PC-3 (cell line): ENCODE results near the gene PACRG. TPM values are rescaled to one million over a fixed set of nuclear protein-coding genes. Genes with fewer than 3 reads are reported as not detected.
A peak's percentile ranks its signal among the peaks of the same experiment; 100 is the strongest.

Experiments
- ATAC-seq: fragments of 200-7000 bp; cut with Tn5 transposase; 2 replicates; pipeline ENCODE4 v1.9.1; 2020; ENCODE audit warnings: mild to moderate bottlenecking, moderate library complexity
- BruUV-seq: library from RNA; stranded (reverse); fragments of 400-500 nt; replicated peaks from 2 replicates; lab custom pipeline; 2021; lab: Mats Ljungman, UMichigan
- CTCF ChIA-PET: fragments of 300-600 bp; sonication (Branson Sonifier 250); formaldehyde crosslinking; loops from one replicate; lab custom pipeline; 2022; ENCODE audit warnings: antibody characterized with exemption; lab: Charles Lee
- POLR2A ChIA-PET: fragments of 300-600 bp; sonication (Branson Sonifier 250); formaldehyde crosslinking; loops from one replicate; lab custom pipeline; 2022; ENCODE audit warnings: antibody characterized with exemption; ENCODE audit not compliant: unreplicated experiment; lab: Charles Lee
- DNase-seq: peaks from one replicate; pipeline ENCODE4 v3.0.0-alpha.2; 2015
- H2AFZ ChIP-seq: fragments of 300-600 bp; sonication (generic); 2 replicates; pipeline ENCODE4 v1.6.0; 2016; ENCODE audit warnings: antibody characterized with exemption, low read length
- H3F3A ChIP-seq: fragments of 300-600 bp; sonication (generic); one replicate; pipeline ENCODE4 v1.6.0; 2017; ENCODE audit warnings: antibody characterized with exemption, low read length, control low read depth, mild to moderate bottlenecking; ENCODE audit not compliant: unreplicated experiment
- H3K27ac ChIP-seq: fragments of 300-600 bp; sonication (generic); 2 replicates; pipeline ENCODE4 v1.5.1; 2016; ENCODE audit warnings: mild to moderate bottlenecking, low read length
- H3K27me3 ChIP-seq: fragments of 300-600 bp; sonication (generic); 2 replicates; pipeline ENCODE4 v1.6.1; 2016; ENCODE audit warnings: low read length, mixed read lengths
- H3K36me3 ChIP-seq: fragments of 300-600 bp; sonication (generic); 2 replicates; pipeline ENCODE4 v1.6.1; 2016; ENCODE audit warnings: low read depth, mixed run types, low read length, mixed read lengths
- H3K4me1 ChIP-seq: fragments of 300-600 bp; sonication (generic); 2 replicates; pipeline ENCODE4 v1.5.1; 2016; ENCODE audit warnings: low read length; ENCODE audit not compliant: insufficient read depth
- H3K4me2 ChIP-seq: fragments of 300-600 bp; sonication (generic); 2 replicates; pipeline ENCODE4 v1.6.0; 2016; ENCODE audit warnings: low read length
- H3K4me3 ChIP-seq: fragments of 300-600 bp; sonication (generic); 2 replicates; pipeline ENCODE4 v1.5.1; 2016; ENCODE audit warnings: mild to moderate bottlenecking, low read length, mixed read lengths
- H3K79me2 ChIP-seq: fragments of 300-600 bp; sonication (generic); 2 replicates; pipeline ENCODE4 v1.6.1; 2017; ENCODE audit warnings: low read length, mixed read lengths
- H3K9ac ChIP-seq: fragments of 300-600 bp; sonication (generic); 2 replicates; pipeline ENCODE4 v1.6.0; 2016; ENCODE audit warnings: mild to moderate bottlenecking, low read length
- H3K9me2 ChIP-seq: fragments of 300-600 bp; sonication (generic); replicated peaks from 2 replicates; pipeline ENCODE4 v1.6.1; 2016; ENCODE audit warnings: mixed run types, low read length, mixed read lengths
- H3K9me3 ChIP-seq: fragments of 300-600 bp; sonication (generic); 2 replicates; pipeline ENCODE4 v1.6.1; 2016; ENCODE audit warnings: low read length, mixed read lengths
- H4K20me1 ChIP-seq: fragments of 300-600 bp; sonication (generic); 2 replicates; pipeline ENCODE4 v1.6.1; 2016; ENCODE audit warnings: low read length, mixed read lengths
- EZH2 ChIP-seq: fragments of 300-600 bp; sonication (generic); IDR thresholded peaks from one replicate; pipeline ENCODE4 v1.6.1; 2017; ENCODE audit warnings: antibody characterized with exemption, mild to moderate bottlenecking, low read length; ENCODE audit not compliant: unreplicated experiment
- EZH2phosphoT487 ChIP-seq: fragments of 300-600 bp; sonication (generic); IDR thresholded peaks from 2 replicates; pipeline ENCODE4 v1.6.1; 2018; ENCODE audit warnings: mild to moderate bottlenecking, antibody characterized with exemption, low read length, borderline replicate concordance
- intact Hi-C: fragments of 100-400 bp; cut with micrococcal nuclease; formaldehyde crosslinking; loops from 2 replicates; pipeline ENCODE4 v1.9.0; 2023
- total RNA-seq: library from RNA; depleted of rRNA; stranded (reverse); fragments of >200 nt; gene quantifications from 2 replicates; pipeline ENCODE4 v1.2.3, GENCODE V29; 2014
- TF ChIP-seq, protein P1 (sequence below): fragments of 300-600 bp; sonication (generic); conservative IDR thresholded peaks from 2 replicates; pipeline ENCODE4 v1.5.1; 2017; ENCODE audit warnings: antibody characterized with exemption, low read depth, mild to moderate bottlenecking, low read length

PACRG gene
- total RNA-seq, 1 experiment from 2014 or later, result not detected

DNA sequence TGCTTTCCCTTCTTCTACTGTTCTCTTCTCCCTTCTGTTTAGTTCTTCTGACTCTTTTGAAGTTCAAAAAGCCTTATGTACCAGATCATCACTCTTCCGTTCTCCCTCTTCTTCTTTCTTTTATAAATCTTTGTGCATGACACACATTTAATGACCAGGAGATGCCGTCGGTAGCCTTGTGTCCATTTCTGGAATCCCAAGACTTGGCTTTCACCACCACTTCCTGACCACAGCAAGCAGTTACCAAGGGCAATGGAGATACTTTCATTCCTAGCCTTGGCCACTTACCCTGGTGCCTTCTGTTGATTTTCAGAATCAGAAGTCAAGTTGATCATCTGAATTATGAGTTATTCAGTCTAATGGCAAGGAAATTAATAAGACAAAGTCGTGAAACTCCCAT is 418.3 kb downstream of the PACRG start:
- no peak for ATAC-seq
- H3K27me3 ChIP-seq, result peaks cover 14% of the 10 kb centered on the region
- no peaks in the 10 kb centered on the region for H3F3A ChIP-seq
- no peaks in the 10 kb centered on the region for H3K36me3 ChIP-seq
- ChIA-PET CTCF (no interaction called here), POLR2A (no interaction called here)
- H3K9me2 ChIP-seq, result no peaks in the 10 kb centered on the region
- no peak overlapping the region for H3K9ac ChIP-seq
- intact Hi-C loops, result no loop called here
- no peak overlapping the region for H3K4me3 ChIP-seq
- no peak for TF ChIP-seq EZH2
- TF ChIP-seq, protein P1, sequence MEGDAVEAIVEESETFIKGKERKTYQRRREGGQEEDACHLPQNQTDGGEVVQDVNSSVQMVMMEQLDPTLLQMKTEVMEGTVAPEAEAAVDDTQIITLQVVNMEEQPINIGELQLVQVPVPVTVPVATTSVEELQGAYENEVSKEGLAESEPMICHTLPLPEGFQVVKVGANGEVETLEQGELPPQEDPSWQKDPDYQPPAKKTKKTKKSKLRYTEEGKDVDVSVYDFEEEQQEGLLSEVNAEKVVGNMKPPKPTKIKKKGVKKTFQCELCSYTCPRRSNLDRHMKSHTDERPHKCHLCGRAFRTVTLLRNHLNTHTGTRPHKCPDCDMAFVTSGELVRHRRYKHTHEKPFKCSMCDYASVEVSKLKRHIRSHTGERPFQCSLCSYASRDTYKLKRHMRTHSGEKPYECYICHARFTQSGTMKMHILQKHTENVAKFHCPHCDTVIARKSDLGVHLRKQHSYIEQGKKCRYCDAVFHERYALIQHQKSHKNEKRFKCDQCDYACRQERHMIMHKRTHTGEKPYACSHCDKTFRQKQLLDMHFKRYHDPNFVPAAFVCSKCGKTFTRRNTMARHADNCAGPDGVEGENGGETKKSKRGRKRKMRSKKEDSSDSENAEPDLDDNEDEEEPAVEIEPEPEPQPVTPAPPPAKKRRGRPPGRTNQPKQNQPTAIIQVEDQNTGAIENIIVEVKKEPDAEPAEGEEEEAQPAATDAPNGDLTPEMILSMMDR, result no peak
- no peak for TF ChIP-seq EZH2phosphoT487
- no peak overlapping the region for H2AFZ ChIP-seq
- BruUV-seq, result no TSS peak
- no peaks in the 10 kb centered on the region for H4K20me1 ChIP-seq
- no peak overlapping the region for H3K4me2 ChIP-seq
- H3K79me2 ChIP-seq, result no peaks in the 10 kb centered on the region
- no peak for DNase-seq
- no peaks in the 10 kb centered on the region for H3K4me1 ChIP-seq
- no peaks in the 10 kb centered on the region for H3K9me3 ChIP-seq
- no peak overlapping the region for H3K27ac ChIP-seq

GRCh38 chr6:163147994-163148393 is 420.2 kb downstream of the PACRG start:
- intact Hi-C loops, result no loop called here
- Histone ChIP-seq H2AFZ (no peak overlapping the region), H3K36me3 (no peaks in the 10 kb centered on the region), H3F3A (no peaks in the 10 kb centered on the region), H3K4me2 (no peak overlapping the region), H3K9ac (no peak overlapping the region), H3K27me3 (peaks cover 17% of the 10 kb centered on the region), H3K4me3 (no peak overlapping the region), H3K9me3 (no peaks in the 10 kb centered on the region), H3K4me1 (no peaks in the 10 kb centered on the region), H3K27ac (no peak overlapping the region), H4K20me1 (no peaks in the 10 kb centered on the region), H3K79me2 (no peaks in the 10 kb centered on the region), H3K9me2 (no peaks in the 10 kb centered on the region)
- DNase-seq (peak; percentile 8), ATAC-seq (peak; percentile 48; the same call in 1 of the 2 replicates)
- ChIA-PET POLR2A (no interaction called here), CTCF (no interaction called here)
- no TSS peak for BruUV-seq
- TF ChIP-seq EZH2, result no peak
- TF ChIP-seq, protein P1, result peak; percentile 39; the same call in 1 of the 2 replicates

DNA sequence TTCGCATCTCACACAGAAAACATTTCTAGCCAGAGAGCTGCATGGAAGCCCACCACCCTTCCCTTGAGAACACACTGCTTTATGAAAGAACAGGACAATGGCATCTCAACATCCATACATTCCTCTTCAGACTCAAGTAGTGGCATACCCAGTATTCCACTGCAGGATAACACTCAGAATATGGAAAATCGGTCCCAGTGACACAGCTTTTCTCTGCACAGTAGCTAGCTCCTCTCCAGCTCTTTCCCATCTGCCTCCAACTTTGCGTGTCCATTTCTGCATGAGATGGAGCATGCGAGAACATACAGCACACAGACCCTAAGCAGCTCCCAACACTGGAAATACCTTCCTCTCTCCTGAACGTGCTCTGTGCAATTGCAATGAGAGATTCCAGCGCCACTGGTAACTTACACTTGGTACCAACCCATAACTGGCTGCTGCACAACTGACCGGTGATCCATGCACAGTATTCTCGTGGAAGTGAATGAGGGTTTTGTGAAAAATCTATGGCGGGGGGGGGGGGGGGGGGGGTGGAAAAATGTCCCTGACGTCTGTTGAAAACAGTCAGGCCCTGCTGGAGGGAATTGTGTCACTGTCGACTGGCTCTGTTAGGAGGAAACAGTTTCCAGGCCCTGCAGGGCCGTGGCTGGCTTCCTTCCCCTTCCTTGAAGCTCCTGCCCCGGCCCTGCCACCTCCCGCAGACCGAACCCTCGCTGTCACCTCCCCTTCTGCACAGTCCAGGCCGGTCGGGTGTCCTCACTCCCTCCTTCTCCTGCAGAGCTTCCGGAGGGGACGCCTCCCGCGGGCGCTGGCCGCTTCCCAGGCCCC is 420.9 kb downstream of the PACRG start:
- Histone ChIP-seq H3K79me2 (no peaks in the 10 kb centered on the region), H3K36me3 (no peaks in the 10 kb centered on the region), H3K9me2 (no peaks in the 10 kb centered on the region), H3F3A (no peaks in the 10 kb centered on the region), H3K4me3 (no peak overlapping the region), H3K27ac (no peak overlapping the region), H3K4me1 (no peaks in the 10 kb centered on the region), H3K9ac (no peak overlapping the region), H3K27me3 (peaks cover 18% of the 10 kb centered on the region), H4K20me1 (no peaks in the 10 kb centered on the region), H3K9me3 (no peaks in the 10 kb centered on the region), H2AFZ (no peak overlapping the region), H3K4me2 (no peak overlapping the region)
- ATAC-seq, result no peak
- BruUV-seq, result no TSS peak
- no peak for DNase-seq
- TF ChIP-seq EZH2phosphoT487 (no peak), EZH2 (no peak)
- TF ChIP-seq, protein P1, result no peak
- ChIA-PET POLR2A (no interaction called here), CTCF (no interaction called here)
- intact Hi-C loops, result no loop called here
